Left renal pelvis (tissue), 4 donors: ENCODE measurements around the gene FCRL2. TPM values are rescaled to one million over a fixed set of nuclear protein-coding genes. Genes with fewer than 3 reads are reported as not detected.

ENCODE experiments used
- DNase-seq, 4 donors: peaks; one replicate each; pipeline ENCODE4 v3.0.0-alpha.2; 2013; ENCODE audit warnings: low read depth in 4 of 4, low spot score in 3 of 4
- polyA plus RNA-seq, 4 donors: library from polyadenylated mRNA; unstranded; fragments of 120-200 nt; gene quantifications; one replicate each; pipeline ENCODE4 v1.2.1, GENCODE V29; 2013; ENCODE audit not compliant: insufficient read length in 4 of 4

Gene FCRL2
- under 1 TPM in 1 of 4 donors, not detected in 3; 0.18 TPM for polyA plus RNA-seq

DNA sequence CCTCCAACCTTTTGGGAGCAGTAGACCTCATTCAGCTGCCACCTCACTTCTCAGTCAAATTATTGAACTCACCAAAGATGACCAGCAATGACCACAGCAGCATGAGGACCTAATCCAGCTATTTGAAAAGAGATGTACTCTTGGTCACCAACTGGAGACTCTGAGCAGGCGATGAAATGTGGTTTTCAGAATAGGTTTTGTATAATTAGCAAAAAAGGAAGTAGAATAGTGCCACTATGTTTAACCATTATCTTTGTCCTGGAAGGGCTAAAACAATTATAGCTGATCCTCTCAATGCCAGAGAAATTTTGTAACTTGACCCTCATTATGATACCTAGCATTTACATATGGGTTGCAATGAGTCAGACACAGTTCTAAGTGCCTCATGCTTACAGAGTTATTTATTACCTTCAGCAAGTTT lies at the start of gene FCRL2:
FCRL2 (minus strand) TSS at position 162 of the 421 bp plus-strand sequence; CDS start at position 103, 59 bp downstream.
- DNase-seq: no peak

- no peak for DNase-seq
Observed at GRCh38 chr1:157820299-157820698, 43.4 kb upstream of the FCRL2 start.

DNA sequence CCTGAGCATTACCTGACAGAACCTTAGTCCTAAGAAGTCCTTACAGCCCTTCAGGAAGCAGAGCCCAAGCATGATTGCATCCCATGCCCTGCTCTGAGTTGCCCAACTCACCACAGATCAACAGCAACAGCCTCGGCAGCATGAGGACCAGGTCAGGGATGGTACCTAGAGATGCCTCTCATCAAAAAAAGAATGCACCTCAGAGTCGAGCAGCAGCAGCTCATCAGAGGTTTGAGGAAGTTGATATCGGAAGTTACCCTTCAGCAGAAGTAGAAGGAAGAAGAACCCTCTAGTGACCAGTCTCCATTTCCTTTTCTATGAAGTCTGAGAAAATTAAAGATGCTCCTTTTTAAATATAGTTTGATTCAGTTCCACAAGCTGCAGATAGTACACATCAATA lies 43.0 kb upstream of the FCRL2 start, which contains the start of gene FCRL1:
FCRL1 (minus strand) TSS at position 225 of the 400 bp plus-strand sequence; CDS start at position 142, 83 bp downstream.
- no peak for DNase-seq

DNA sequence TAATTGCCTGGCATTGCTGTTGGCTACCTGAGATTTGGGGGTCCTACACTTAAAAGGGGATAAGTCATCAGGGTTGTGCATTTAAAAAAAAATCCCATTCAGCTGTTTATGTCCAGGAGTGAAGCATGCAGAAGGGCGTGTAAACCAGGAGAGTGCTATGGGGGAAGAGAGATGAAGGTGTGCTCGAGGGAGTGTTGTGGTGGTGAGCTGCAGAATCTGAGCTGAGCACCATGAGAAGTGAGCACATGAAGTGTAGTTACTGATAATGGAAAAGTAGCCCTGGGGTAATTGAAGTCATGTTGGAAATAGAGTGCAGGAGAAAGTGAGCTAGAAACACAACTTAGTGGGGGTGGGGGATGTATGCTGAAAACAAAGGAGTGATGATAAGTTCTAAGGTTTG lies 42.3 kb upstream of the FCRL2 start:
- DNase-seq: no peak

DNA sequence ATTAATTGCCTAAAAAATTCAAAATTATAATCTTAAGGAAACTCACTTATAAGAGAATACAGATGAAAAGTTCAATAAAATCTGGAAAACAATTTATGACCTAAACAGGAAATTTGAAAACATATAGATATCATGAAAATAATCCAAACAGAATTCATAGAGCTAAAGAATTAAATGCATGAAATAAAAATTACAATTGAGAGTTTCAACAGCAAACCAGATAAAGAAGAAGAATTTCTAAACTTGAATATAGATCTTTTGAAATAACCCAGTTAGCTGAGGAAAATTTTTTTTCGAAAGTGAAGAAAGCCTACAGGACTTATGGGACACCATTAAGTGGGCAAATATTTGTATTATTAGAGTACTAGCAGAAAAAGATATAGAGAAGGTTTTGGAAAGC lies 36.3 kb upstream of the FCRL2 start:
- DNase-seq: no peak

DNA sequence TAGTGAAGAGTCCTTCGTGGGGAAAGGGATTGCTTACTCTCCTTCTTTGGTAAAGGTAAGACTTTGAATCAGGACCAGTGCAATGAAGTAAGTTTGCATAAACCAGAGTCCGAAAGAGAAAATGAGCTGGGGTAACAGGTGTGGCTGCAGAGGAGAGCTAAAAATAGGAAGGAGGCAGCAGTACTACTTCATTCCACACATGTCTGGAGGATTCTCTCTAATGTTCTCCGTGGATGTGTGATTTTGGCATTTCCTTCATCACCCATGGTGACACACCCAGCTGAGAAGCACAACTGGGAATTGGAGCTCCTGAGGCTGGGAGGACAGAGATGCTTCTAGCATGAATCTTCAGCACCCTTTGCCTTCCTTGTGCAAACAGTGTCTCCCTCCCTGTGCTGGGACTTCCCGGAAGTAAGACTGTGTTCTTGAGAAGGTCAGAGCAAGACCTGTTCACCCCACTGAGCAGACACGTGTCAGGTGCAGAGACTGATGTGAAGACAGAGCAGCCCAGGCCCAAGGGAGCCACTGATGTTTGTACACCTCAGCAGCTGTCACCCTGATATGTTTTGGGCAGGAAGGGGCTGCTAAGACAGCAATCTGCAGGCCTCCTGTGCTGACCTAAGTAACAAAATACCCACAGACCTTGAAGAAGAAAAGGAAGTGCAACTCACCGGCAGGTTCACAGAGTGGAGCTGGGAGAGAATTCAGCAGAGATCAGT lies 29.7 kb upstream of the FCRL2 start:
- DNase-seq: no peak

DNA sequence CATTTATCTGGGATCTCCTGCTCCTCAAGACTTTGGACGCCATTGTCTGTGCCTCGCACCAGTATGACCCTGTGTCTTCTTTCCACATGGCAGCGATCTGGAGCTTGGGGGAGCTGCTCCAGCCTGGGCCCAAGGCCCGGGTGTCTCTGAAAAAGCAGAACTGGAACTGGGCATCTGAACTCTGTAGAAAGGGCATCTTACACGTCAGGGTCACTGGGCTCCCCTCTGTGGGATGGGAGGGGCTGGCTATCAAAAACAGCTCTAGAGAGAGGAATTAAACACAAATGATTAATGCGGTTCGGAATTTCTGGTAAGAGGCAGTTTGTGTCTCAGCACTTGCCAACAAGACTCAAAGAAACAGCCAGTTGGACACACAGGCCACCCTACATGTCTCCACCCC lies 26.9 kb upstream of the FCRL2 start:
- no peak for DNase-seq

- no peak for DNase-seq
Observed at GRCh38 chr1:157799996-157800395, 23.1 kb upstream of the FCRL2 start.

DNA sequence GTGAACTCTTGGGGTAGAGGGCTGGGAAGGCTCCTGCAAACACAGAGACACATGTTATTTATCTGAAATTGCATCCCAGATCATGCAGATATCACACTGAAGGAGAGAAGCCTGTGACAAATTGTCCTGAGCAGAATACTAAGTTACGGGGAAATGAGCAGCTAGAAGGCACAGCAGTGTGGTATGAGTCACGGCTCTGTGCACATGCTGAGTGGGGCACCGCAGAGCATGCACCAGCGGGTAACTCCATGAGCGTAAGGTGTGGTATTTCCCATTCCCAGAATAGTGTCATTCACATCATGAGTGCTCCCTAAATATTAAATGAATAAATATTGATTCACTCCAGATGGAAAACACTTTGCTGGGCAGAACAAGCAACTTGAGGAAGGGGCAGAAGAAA lies 21.3 kb upstream of the FCRL2 start:
- no peak for DNase-seq

DNA sequence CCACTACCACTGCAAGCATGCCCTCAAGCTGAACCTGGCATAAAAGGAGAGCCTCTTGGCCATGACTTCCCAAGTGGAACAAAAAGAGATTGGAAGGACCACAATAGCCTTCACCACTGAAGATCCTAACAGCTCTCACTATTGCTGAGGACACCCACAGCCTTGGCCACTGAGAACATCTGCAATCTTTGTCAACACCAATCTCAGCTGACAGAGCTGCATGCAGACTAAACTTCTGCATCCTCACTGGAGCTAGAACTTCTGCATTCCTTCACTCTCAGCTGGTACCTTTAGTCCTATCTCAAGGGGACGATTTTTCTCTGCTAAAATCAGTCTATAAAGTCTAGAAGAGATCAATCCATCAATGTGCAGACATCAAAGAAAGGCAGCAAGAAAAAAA lies 8.3 kb upstream of the FCRL2 start:
- no peak for DNase-seq

DNA sequence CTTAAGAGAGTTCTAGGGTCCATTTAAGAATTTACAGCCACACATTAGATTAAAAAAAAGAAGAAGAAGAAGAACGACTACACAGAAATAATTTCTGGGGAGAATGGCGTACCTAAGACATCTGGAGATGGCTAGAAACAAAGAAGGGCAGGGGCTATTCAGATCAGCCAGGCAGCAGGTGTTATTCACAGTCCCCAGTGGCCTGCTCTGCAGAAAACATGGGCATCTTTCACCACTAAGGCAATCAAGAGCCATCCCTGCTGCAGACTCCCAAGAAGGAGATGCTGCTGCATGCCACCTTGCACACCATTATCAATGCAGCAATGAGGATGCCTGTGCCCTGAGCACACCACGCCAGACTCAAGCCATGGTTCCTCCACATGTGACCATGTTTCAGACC lies 7.9 kb upstream of the FCRL2 start:
- DNase-seq: no peak

- DNase-seq: no peak
Observed at GRCh38 chr1:157782931-157783330, 6.0 kb upstream of the FCRL2 start.

- DNase-seq: no peak
Observed at GRCh38 chr1:157781048-157781447, 4.1 kb upstream of the FCRL2 start.

DNA sequence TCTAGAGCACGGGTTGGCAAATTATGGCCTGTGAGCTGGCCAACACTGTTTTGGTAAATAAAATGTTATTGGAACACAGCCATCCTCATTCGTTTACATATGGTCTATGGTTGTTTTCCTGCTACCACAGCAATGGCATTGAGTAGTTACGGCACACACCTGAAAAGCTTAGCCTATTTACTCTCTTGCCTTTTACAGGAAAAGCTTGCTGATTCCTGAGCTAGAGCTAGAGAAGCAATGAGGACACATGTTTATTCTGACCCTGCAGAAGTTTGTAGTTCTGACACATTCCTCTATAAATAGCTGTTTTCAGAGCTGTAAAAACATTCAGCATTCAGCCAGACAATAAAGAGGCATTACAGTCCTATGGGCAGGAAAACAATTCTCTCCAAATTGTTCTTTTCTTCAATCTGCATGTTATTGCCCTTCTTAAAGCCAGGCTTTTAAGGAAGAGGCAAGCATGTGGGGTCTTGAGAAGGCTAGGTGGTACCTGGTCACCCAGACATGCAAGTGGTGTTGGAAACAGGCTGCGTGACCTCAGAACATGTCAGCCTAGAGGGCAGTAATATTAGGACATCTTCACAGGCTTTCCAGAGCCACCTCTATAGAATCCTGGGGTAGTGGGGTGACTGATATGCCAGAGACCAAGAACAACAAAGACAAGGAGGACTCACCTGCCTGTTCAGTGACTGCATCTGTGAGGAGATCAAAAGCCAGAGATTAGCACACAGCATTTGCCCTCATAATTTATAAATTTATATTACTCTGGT lies 1.6 kb downstream of the FCRL2 start:
- DNase-seq: no peak

DNA sequence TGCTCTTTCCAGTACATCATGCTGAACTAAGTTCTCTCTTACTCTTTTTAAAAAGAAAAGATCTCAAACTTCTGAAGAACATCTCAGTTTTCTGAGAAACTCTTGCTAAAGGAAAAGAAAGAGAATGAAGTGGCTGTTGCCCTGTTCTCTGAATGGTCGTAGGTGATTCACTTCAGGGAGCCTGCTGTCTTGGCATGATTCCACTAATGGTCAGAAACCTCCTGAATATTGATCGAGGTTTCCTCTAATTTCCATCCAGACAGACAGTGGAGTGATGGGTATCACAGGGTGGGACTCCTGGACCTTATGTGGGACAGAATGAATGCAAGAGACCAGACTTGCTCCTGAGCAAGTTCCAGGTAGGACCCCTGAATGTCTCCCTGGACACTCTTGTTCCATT lies 2.5 kb downstream of the FCRL2 start:
- no peak for DNase-seq

DNA sequence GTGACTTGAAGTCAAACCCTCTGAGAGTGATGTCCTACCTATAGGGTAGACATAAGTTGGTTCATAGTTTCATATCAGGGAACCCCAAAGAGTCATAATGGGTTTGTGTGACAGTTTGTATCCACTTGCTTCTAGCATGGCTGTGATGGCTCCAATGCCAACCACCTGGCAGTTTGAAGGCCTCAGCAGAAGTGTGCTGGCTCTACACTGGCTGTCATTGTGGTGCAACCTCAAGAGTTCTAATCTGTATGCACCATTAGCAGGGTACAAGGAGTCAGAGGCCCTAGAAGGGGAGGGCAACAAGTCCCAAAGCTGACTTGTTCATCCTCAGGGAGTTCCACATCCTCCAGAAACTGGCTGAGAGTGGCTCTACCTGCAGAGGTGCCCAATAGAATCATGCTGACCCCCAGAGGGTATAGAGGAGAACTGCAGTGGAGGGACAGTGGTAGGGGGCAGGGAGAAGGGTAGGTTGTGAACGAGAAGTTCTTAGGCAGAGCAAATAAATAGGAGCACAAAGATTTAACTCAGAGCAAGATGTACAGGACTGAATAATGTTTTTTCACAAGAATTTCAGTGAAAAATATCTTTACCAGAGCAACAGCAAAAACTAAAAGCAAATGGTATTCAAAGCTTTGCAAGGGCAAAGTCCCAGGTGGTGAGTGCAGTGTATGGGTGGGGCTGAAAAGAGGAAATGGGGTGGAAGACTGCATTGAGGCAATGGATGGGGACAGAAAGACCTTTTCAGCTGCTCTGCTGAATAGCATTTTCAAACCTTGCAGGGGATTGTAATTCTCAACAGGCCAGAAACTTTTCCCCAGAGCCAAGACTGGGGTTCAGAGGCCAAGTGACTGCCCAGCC lies 3.2 kb downstream of the FCRL2 start:
- no peak for DNase-seq

- DNase-seq: no peak
Observed at GRCh38 chr1:157771661-157772425, 5.1 kb downstream of the FCRL2 start.

GRCh38 chr1:157770442-157771043 lies 6.4 kb downstream of the FCRL2 start:
- DNase-seq: no peak

DNA sequence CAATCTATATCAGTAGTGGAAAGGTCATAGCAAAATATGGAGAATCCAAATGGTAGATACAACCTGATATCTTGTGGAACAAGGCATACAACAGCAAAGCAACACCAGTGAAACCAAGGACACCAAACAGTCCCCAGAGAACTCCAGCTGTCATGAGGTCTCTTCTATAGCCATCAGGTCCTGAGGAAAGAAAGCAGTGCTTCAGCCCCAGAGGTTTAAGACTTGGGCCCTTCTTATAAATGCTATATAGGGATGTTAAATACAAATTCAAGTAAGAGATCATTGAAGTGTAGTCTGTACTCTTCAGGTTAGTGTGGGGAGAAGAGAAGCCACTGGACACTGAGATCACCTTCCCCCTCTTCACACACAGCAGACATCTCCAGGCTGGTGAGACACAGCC lies 10.1 kb downstream of the FCRL2 start:
- DNase-seq: no peak

DNA sequence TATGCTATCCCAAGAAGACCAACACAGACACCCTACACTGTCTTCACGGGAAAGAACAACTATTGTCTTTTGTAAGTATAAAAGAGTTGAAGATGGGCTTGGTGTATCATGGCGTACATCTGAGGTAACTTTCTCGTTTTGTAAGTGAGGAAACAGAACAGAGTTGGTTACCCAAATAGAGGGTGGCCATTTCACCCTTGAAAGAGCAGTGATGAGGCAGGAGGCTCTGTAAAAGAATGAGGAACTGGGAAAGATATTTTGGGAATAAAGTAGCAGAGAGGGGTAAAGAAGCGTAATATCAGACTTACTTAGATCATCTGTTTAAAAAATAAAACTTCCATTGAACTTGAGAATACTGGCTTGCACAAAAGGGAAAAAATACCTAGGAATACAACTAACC lies 18.9 kb downstream of the FCRL2 start:
- DNase-seq: no peak
